ENCODE measurements around the gene SPATA17.
"Not testable (repeated sequence)": the region's sequence is repeated elsewhere in the genome, so short reads cannot be mapped to it uniquely, and the experiment has no call there.

The SPATA17 gene

DNA sequence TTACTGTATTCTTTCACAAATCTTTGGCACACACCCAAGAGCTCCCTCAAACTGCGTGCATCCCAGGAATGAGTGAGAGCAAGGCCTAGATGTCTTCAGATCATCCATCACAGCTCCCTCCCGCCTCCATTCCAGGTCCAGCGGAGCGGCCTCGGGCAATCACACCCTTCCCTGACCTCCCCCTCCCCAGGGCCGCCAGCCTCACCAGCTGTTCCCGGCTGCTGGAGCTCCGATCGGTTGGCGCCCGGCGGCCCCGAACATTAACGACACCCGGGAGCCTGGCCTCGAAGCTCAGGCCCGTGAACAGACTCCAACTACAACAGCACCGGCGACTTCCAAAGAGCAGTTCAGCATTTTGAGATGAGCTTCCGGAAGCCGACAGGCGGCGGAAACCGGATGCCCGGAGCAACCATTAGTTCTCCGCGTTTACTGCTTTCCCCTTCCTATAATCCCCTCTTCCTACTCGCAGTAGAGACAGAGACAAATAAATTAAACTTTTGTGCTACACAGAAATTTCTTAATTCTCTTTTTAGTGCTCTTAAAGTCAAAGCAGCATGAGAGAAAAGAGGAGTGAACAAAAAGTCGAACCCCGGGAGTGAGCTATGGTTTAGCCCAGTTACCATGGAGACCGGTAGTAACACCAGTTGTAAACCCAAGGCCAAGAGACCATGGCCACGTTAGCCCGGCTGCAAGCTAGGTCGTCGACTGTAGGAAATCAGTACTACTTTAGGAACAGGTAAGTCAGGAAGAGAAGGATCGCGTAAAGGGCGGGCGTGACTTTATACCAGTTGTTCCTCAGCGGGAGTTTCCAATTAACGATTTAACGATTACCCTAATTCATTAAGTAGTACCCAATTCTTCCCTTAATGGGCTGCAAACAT lies at the start of gene SPATA17, which contains the start of gene GPATCH2:
Gene SPATA17 (plus strand): TSS at position 634 of the 881 bp plus-strand sequence. CDS start 35 bp downstream, at position 669.
Gene GPATCH2 (minus strand): TSS at position 380 of the 881 bp plus-strand sequence. CDS start 119 bp downstream, at position 261.
- peak; percentile 84 for DNase-seq (ENCODE audit: low spot score)

GRCh38 chr1:217584286-217584811 lies 46.8 kb upstream of the SPATA17 start:
- not testable (repeated sequence) for DNase-seq (ENCODE audit: low spot score)

- peak; percentile 20 for DNase-seq (ENCODE audit: low spot score)
Observed at GRCh38 chr1:217585577-217585976, 45.6 kb upstream of the SPATA17 start.

DNA sequence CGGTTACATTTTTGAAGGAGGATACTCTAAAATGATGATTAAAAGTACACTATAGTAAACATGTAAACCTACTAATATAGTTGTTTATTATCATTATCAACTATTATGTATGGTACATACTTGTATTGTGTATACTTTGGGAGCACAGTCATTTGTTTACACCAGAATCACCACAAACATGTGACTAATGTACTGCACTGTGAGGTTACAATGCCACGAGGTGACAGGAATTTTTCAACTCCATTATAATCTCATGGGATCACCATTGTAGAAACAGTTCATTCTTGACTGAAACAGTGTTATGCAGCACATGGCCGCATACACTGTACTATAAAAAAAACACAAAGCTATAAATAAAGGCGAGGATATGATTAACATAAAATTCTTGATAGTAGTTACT lies 44.6 kb upstream of the SPATA17 start:
- no peak for DNase-seq (ENCODE audit: low spot score)

GRCh38 chr1:217590598-217590997 lies 40.5 kb upstream of the SPATA17 start:
- DNase-seq (ENCODE audit: low spot score) = peak; percentile 26

GRCh38 chr1:217599154-217599553 lies 32.0 kb upstream of the SPATA17 start:
- DNase-seq (ENCODE audit: low spot score) = no peak

DNA sequence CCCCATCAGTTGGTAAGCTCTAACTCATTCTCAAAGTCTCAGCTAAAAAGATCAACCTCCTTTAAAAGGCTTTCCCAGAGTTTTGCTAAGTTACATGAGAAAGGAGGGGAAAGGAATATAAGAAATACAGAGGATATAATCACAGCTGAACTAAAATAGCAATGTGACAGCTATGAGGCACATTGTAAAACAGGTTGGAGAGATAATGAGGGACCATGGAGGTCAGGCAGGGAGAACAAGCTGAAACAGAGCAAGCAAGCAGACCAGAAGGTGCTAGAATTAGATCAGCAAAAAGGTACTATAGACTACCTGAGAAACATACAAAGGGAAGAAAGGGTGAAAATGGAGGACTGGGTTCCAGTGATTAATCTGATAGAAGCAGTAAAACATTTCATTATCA lies 28.8 kb upstream of the SPATA17 start:
- no peak for DNase-seq (ENCODE audit: low spot score)

- DNase-seq (ENCODE audit: low spot score) = no peak
Observed at GRCh38 chr1:217605390-217605789, 25.8 kb upstream of the SPATA17 start.

- no peak for DNase-seq (ENCODE audit: low spot score)
Observed at GRCh38 chr1:217614200-217614712, 16.9 kb upstream of the SPATA17 start.

GRCh38 chr1:217617126-217617525 lies 14.0 kb upstream of the SPATA17 start:
- no peak for DNase-seq (ENCODE audit: low spot score)

DNA sequence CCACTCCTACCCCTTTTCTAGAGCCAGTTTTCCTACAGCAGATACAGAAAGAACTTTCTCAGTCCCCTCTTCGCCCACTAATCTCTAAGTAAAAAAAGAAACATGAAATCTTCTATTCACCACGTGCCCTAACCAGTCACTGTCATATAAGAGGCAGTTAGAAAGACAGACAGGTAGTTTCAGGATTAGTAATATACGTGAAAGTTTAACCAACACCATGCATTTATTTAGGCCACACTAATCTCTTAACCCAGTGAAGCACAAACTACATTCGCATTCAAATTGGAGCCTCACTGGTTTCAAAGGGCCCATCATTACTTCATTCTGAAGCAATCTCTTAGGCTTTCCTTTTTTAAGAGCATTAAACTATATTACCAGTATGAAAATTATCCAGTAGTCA lies 10.3 kb upstream of the SPATA17 start:
- DNase-seq (ENCODE audit: low spot score) = no peak

DNA sequence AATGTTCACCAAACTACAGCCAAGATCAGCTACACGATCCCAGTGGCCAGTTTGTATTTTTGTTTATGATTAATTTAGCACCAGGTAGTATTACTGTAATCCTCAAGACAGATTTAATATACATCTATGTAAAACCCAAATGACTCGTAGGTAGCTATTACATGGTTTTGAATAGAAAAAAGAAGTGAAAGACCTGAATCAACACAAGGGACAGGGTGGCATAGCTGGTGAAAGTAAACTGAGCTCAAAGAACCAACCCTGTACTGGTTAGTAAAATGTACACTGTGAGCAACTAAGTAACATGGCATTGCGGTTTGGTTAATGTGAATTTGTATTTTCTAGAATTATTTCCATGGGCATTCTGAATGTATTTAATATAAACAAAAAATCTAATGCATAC lies 9.1 kb upstream of the SPATA17 start:
- DNase-seq (ENCODE audit: low spot score) = no peak

DNA sequence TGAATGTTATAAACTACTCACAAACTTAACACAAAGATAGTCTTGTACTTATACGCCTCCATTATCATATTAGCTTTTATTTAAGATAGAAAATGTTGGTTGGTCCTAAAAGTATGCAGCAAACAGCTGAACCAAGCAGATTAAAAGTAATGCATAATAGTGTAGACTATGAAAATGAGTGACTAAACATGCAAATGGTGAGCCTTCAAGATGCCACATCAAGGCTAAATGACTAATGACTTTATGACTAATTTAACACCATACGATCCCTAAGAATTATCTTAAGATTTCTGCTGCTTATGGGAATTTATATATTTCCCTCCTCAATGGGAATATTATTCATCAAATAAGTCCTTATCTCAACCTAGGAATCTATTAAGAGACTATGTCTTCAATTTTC lies 4.8 kb upstream of the SPATA17 start:
- no peak for DNase-seq (ENCODE audit: low spot score)

GRCh38 chr1:217627431-217627830 lies 3.7 kb upstream of the SPATA17 start:
- DNase-seq (ENCODE audit: low spot score) = no peak

- DNase-seq (ENCODE audit: low spot score) = no peak
Observed at GRCh38 chr1:217642455-217642854, 11.3 kb downstream of the SPATA17 start.

DNA sequence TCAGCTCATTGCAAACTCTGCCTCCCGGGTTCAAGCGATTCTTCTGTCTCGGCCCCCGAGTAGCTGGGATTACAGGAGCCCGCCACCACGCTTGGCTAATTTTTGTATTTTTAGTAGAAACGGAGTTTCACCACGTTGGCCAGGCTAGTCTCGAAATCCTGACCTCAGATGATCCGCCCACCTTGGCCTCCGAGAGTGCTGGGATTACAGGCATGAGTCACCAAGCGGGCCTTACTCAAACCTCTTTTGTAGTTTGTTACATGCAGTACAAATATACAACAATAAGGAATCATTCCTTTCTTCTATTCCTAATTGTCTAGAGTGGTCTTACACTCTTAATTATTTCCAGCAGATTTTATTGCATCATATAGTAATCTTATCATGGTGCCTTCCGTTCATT lies 16.6 kb downstream of the SPATA17 start:
- DNase-seq (ENCODE audit: low spot score) = no peak

DNA sequence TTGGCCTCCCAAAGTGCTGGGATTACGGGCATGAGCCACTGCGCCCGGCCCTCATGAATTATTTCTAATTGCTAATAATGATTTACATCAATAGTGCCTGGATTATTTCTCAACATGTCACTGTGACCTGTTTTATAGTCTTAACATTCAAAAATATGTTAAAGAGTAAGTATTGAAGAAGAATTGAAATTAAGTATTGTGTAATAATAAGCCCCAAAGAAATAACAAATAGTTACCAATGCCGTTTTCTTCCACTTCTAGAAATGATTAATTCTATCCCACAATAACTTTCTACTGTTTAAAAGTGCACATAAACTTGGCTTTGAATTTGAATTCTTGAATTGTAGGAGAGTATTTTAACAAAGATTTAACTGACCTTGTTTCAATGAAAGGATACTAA lies 19.5 kb downstream of the SPATA17 start:
- DNase-seq (ENCODE audit: low spot score) = no peak

- DNase-seq (ENCODE audit: low spot score) = peak; percentile 17
Observed at GRCh38 chr1:217660353-217661062, 29.4 kb downstream of the SPATA17 start.

- DNase-seq (ENCODE audit: low spot score) = no peak
Observed at GRCh38 chr1:217661407-217661806, 30.3 kb downstream of the SPATA17 start.

GRCh38 chr1:217668351-217668940 lies 37.3 kb downstream of the SPATA17 start:
- no peak for DNase-seq (ENCODE audit: low spot score)

GRCh38 chr1:217673387-217673786 lies 42.2 kb downstream of the SPATA17 start:
- no peak for DNase-seq (ENCODE audit: low spot score)

DNA sequence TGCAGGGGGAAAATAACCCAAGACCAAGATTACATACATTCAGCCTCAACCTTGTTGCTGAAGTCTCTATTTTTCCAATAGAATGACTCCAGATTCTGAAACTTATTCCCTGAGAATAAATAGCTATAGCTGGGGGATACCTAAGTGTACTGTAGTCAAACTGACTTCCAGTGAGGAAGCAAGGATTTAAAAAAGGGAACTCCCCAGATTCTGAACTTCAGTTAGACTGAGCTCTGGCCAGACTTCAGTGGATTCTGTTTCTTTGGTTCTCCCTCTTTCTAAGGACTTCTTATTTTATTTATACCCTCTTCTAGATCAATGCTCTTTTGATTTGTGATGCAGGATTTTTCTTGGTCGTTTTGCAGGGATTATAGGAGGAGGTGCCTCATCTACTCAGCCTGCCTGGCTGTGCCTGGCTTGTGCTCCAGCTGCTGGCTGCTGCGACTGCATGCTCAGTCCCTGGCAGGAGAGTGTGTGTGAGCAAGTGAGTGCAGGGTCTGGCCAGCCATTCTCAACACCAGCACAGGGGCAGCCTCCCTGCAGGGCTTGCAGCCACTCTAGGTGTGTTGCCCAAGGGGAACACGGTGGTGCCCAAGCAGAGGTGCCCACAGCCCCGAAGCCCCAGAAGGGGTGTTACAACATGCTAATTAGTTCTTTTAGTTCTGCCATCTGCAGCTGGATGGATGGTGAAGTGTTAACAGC lies 43.0 kb downstream of the SPATA17 start:
- DNase-seq (ENCODE audit: low spot score) = no peak

Data from HuH-7 (cell line).